Liver (tissue), 9 donors: ENCODE measurements around the gene RNF220. TPM values are rescaled to one million over a fixed set of nuclear protein-coding genes. Genes with fewer than 3 reads are reported as not detected.

ENCODE experiments used
- DNase-seq: peaks from one replicate; pipeline ENCODE4 v3.0.0-alpha.2; 2017; ENCODE audit warnings: low spot score
- H3K27ac ChIP-seq, 2 donors: one replicate each; pipeline ENCODE4 v1.7.0; 2013; ENCODE audit warnings: inconsistent platforms in 2 of 2, low read length in 2 of 2, control low read depth in 1 of 2, low read depth in 1 of 2, mild to moderate bottlenecking in 1 of 2
- H3K27me3 ChIP-seq, 4 donors: one replicate each; pipeline versions ENCODE4 v1.6.1 to v1.7.0; 2013; ENCODE audit warnings: low read length in 3 of 4, inconsistent platforms in 1 of 4, mild to moderate bottlenecking in 1 of 4, moderate library complexity in 1 of 4; ENCODE audit not compliant: control insufficient read depth in 4 of 4, insufficient read depth in 4 of 4
- H3K36me3 ChIP-seq, 4 donors: one replicate each; pipeline versions ENCODE4 v1.6.1 to v1.7.0; 2013; ENCODE audit warnings: low read length in 3 of 4, mild to moderate bottlenecking in 3 of 4, low read depth in 1 of 4, moderate library complexity in 1 of 4; ENCODE audit not compliant: control insufficient read depth in 4 of 4, insufficient read depth in 3 of 4
- H3K4me1 ChIP-seq, 4 donors: one replicate each; pipeline versions ENCODE4 v1.6.1 to v1.7.0; 2013; ENCODE audit warnings: low read length in 3 of 4, mild to moderate bottlenecking in 3 of 4, moderate library complexity in 1 of 4; ENCODE audit not compliant: control insufficient read depth in 4 of 4, insufficient read depth in 4 of 4
- H3K4me3 ChIP-seq, 3 donors: one replicate each; pipeline versions ENCODE4 v1.6.1 to v1.7.0; 2013; ENCODE audit warnings: low read length in 3 of 3, control low read depth in 1 of 3, low read depth in 1 of 3, mild to moderate bottlenecking in 1 of 3
- H3K9ac ChIP-seq, 2 donors: one replicate each; pipeline ENCODE4 v1.7.0; 2013; ENCODE audit warnings: low read length in 2 of 2, mild to moderate bottlenecking in 2 of 2, moderate library complexity in 2 of 2, control low read depth in 1 of 2, low read depth in 1 of 2
- H3K9me3 ChIP-seq, 4 donors: one replicate each; pipeline versions ENCODE4 v1.6.1 to v1.7.0; 2013; ENCODE audit warnings: low read length in 3 of 4; ENCODE audit not compliant: control insufficient read depth in 4 of 4
- EGR1 ChIP-seq, 2 donors: IDR thresholded peaks; 2 replicates each; pipeline ENCODE4 v1.6.1; 2016 to 2018; ENCODE audit warnings: antibody characterized with exemption in 2 of 2, low read depth in 2 of 2
- FOXA1 ChIP-seq: IDR thresholded peaks from 2 replicates; pipeline ENCODE4 v1.6.1; 2016; ENCODE audit warnings: antibody characterized with exemption
- FOXA2 ChIP-seq: IDR thresholded peaks from 2 replicates; pipeline ENCODE4 v1.6.1; 2016; ENCODE audit warnings: antibody characterized with exemption
- GABPA ChIP-seq, 2 donors: IDR thresholded peaks in 1 of 2; conservative IDR thresholded peaks in 1 of 2; 2 replicates each; pipeline ENCODE4 v1.6.1; 2016; ENCODE audit warnings: antibody characterized with exemption in 2 of 2, mild to moderate bottlenecking in 1 of 2, moderate library complexity in 1 of 2
- HNF4A ChIP-seq, 2 donors: conservative IDR thresholded peaks; 2 replicates each; pipeline ENCODE4 v1.6.1; 2016; ENCODE audit warnings: antibody characterized with exemption in 2 of 2, mild to moderate bottlenecking in 2 of 2
- HNF4G ChIP-seq: IDR thresholded peaks from 2 replicates; pipeline ENCODE4 v1.6.1; 2016; ENCODE audit warnings: antibody characterized with exemption
- JUND ChIP-seq, 2 donors: IDR thresholded peaks; 2 replicates each; pipeline ENCODE4 v1.6.1; 2016; ENCODE audit warnings: antibody characterized with exemption in 2 of 2
- NR2F2 ChIP-seq: IDR thresholded peaks from 2 replicates; pipeline ENCODE4 v1.6.1; 2016; ENCODE audit warnings: antibody characterized with exemption
- RAD21 ChIP-seq, 2 donors: IDR thresholded peaks; 2 replicates each; pipeline ENCODE4 v1.6.1; 2016; ENCODE audit warnings: antibody characterized with exemption in 2 of 2, mild to moderate bottlenecking in 2 of 2
- RXRA ChIP-seq, 2 donors: IDR thresholded peaks; 2 replicates each; pipeline ENCODE4 v1.6.1; 2017 to 2018; ENCODE audit warnings: antibody characterized with exemption in 2 of 2, mild to moderate bottlenecking in 1 of 2
- SP1 ChIP-seq: IDR thresholded peaks from 2 replicates; pipeline ENCODE4 v1.6.1; 2018; ENCODE audit warnings: antibody characterized with exemption, mild to moderate bottlenecking
- TAF1 ChIP-seq: conservative IDR thresholded peaks from 2 replicates; pipeline ENCODE4 v1.6.1; 2016; ENCODE audit warnings: antibody characterized with exemption, mild to moderate bottlenecking
- YY1 ChIP-seq: IDR thresholded peaks from 2 replicates; pipeline ENCODE4 v1.6.1; 2016; ENCODE audit warnings: antibody characterized with exemption, mild to moderate bottlenecking
- WGBS: extraction: QIAGEN DNeasy Blood & Tissue Kit; methylation state at CpG from one replicate; pipeline ENCODE4 v1.1.7; 2013; 5-methylcytosine and 5-hydroxymethylcytosine counted together
- polyA plus RNA-seq, 2 donors: library from polyadenylated mRNA; stranded (reverse) in 1 of 2; unstranded in 1 of 2; fragments of 200-250 nt in 1 of 2; fragments of >200 nt in 1 of 2; fragmentation: Nextera tagmentation in 1 of 2; extraction: Ambion mirVana in 1 of 2; gene quantifications; one replicate each; pipeline versions ENCODE4 v1.2.1 to v1.2.3, GENCODE V29; 2013 to 2015
- total RNA-seq, 2 donors: library from RNA; depleted of rRNA; stranded (reverse); fragments of >200 nt; gene quantifications; one replicate each; pipeline ENCODE4 v1.2.3, GENCODE V29; 2014
- TF ChIP-seq, protein P1 (sequence below): IDR thresholded peaks from 2 replicates; pipeline ENCODE4 v1.6.1; 2016; ENCODE audit warnings: antibody characterized with exemption, mild to moderate bottlenecking
- TF ChIP-seq, protein P2 (sequence below): IDR thresholded peaks from 2 replicates; pipeline ENCODE4 v1.6.1; 2016; ENCODE audit warnings: antibody characterized with exemption
- TF ChIP-seq, protein P3 (sequence below): fragments of 150-350 bp; IDR thresholded peaks from 2 replicates; pipeline ENCODE4 v1.5.1; 2017; ENCODE audit warnings: improper control_type of control experiment, low read depth, low read length; ENCODE audit not compliant: missing input control
- TF ChIP-seq, protein P4 (sequence below): IDR thresholded peaks from 2 replicates; pipeline ENCODE4 v1.6.1; 2016; ENCODE audit warnings: antibody characterized with exemption
- TF ChIP-seq, protein P5 (sequence below): IDR thresholded peaks from 2 replicates; pipeline ENCODE4 v1.6.1; 2016; ENCODE audit warnings: antibody characterized with exemption
- donor health status: healthy.
- donor health status: healthy.
- donor health status: healthy.
- donor health status: healthy.
- donor health status: healthy.

Gene RNF220
- total and polyA plus RNA-seq, 4 donors, result 18.2 to 35.8 (median 26.1) TPM

DNA sequence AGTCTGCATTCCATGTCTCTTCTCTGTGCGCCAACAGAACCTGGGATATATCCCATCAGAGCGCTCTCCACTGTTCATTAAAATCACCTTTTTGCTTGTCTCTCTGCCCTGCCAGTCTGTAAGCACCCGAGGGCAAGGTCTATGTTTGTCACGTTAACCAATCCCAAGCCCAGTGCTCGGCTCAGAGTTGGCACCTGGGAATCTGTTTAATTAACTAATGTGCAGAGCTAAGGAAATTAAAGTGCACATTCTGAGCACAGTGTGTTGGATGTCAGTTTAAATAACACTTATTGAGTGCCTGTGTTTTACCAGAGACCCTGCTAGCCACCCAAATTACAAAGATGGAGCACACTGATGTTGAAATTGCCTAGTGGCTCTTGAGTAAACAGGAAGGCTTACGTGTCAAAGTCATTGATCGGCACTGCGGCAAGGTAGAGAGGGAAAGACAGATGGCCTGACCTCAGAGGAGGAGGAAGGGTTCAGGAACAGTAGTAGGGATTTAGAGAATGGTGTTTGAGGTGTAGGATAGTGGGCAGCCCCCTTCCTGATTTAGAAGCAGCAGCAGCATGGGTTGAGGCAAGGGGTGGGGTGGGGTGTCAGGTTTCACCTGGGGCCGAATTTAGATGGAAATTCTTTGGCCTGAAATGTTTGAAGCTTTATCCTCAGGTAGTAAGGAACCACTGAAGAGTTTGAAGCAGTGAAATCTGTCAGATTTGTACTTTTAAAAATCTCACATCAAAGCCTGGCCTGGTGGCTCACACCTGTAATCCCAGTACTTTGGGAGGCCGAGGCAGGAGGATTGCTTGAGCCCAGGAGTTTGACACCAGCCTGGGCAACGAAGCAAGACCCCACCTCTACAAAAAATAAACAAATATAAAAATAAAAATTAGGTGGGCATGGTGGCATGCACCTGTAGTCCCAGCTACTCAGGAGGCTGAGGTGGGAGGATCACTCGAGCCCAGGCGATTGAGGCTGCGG, 277.1 kb downstream of the RNF220 start:
- TF ChIP-seq TAF1 (peak; percentile 72), HNF4A (conservative IDR thresholded peaks at IDR 0.05) (peak; percentile 98 to 99), YY1 (peak; percentile 95), RAD21 (IDR thresholded peaks at IDR 0.05) (peak; percentile 31 to 32), SP1 (peak; percentile 94), EGR1 (IDR thresholded peaks at IDR 0.05; ENCODE audit: low read depth in 2 of 2) (peak in 1 of 2 donors; percentile 63), NR2F2 (peak; percentile 58), FOXA2 (peak; percentile 99), GABPA (IDR thresholded peaks at IDR 0.05 in 1 of 2, conservative IDR thresholded peaks at IDR 0.05 in 1 of 2) (peak in 1 of 2 donors; percentile 60), HNF4G (peak; percentile 90), JUND (IDR thresholded peaks at IDR 0.05) (peak; percentile 31 to 68), FOXA1 (peak; percentile 99), RXRA (IDR thresholded peaks at IDR 0.05) (peak; percentile 82 to 84)
- TF ChIP-seq, protein P1, sequence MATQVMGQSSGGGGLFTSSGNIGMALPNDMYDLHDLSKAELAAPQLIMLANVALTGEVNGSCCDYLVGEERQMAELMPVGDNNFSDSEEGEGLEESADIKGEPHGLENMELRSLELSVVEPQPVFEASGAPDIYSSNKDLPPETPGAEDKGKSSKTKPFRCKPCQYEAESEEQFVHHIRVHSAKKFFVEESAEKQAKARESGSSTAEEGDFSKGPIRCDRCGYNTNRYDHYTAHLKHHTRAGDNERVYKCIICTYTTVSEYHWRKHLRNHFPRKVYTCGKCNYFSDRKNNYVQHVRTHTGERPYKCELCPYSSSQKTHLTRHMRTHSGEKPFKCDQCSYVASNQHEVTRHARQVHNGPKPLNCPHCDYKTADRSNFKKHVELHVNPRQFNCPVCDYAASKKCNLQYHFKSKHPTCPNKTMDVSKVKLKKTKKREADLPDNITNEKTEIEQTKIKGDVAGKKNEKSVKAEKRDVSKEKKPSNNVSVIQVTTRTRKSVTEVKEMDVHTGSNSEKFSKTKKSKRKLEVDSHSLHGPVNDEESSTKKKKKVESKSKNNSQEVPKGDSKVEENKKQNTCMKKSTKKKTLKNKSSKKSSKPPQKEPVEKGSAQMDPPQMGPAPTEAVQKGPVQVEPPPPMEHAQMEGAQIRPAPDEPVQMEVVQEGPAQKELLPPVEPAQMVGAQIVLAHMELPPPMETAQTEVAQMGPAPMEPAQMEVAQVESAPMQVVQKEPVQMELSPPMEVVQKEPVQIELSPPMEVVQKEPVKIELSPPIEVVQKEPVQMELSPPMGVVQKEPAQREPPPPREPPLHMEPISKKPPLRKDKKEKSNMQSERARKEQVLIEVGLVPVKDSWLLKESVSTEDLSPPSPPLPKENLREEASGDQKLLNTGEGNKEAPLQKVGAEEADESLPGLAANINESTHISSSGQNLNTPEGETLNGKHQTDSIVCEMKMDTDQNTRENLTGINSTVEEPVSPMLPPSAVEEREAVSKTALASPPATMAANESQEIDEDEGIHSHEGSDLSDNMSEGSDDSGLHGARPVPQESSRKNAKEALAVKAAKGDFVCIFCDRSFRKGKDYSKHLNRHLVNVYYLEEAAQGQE, result peak; percentile 87
- TF ChIP-seq, protein P2, sequence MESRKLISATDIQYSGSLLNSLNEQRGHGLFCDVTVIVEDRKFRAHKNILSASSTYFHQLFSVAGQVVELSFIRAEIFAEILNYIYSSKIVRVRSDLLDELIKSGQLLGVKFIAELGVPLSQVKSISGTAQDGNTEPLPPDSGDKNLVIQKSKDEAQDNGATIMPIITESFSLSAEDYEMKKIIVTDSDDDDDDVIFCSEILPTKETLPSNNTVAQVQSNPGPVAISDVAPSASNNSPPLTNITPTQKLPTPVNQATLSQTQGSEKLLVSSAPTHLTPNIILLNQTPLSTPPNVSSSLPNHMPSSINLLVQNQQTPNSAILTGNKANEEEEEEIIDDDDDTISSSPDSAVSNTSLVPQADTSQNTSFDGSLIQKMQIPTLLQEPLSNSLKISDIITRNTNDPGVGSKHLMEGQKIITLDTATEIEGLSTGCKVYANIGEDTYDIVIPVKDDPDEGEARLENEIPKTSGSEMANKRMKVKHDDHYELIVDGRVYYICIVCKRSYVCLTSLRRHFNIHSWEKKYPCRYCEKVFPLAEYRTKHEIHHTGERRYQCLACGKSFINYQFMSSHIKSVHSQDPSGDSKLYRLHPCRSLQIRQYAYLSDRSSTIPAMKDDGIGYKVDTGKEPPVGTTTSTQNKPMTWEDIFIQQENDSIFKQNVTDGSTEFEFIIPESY, result peak; percentile 87
- TF ChIP-seq, protein P3, sequence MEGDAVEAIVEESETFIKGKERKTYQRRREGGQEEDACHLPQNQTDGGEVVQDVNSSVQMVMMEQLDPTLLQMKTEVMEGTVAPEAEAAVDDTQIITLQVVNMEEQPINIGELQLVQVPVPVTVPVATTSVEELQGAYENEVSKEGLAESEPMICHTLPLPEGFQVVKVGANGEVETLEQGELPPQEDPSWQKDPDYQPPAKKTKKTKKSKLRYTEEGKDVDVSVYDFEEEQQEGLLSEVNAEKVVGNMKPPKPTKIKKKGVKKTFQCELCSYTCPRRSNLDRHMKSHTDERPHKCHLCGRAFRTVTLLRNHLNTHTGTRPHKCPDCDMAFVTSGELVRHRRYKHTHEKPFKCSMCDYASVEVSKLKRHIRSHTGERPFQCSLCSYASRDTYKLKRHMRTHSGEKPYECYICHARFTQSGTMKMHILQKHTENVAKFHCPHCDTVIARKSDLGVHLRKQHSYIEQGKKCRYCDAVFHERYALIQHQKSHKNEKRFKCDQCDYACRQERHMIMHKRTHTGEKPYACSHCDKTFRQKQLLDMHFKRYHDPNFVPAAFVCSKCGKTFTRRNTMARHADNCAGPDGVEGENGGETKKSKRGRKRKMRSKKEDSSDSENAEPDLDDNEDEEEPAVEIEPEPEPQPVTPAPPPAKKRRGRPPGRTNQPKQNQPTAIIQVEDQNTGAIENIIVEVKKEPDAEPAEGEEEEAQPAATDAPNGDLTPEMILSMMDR, result no peak
- TF ChIP-seq, protein P4, sequence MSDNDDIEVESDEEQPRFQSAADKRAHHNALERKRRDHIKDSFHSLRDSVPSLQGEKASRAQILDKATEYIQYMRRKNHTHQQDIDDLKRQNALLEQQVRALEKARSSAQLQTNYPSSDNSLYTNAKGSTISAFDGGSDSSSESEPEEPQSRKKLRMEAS, result peak; percentile 89
- TF ChIP-seq, protein P5, sequence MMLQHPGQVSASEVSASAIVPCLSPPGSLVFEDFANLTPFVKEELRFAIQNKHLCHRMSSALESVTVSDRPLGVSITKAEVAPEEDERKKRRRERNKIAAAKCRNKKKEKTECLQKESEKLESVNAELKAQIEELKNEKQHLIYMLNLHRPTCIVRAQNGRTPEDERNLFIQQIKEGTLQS, result peak; percentile 61
- peak overlapping the region in 1 of 2 donors; percentile 73 for H3K9ac ChIP-seq
- H3K27me3 ChIP-seq, result no peaks in the 10 kb centered on the region
- 53% methylated on average over 14 of the region's 14 CpGs for WGBS
- peak overlapping the region; percentile 83 to 99 for H3K27ac ChIP-seq
- DNase-seq, result no peak
- peak overlapping the region in 2 of 3 donors; percentile 7 to 21 for H3K4me3 ChIP-seq
- peaks cover 8 to 46% (median 30%) of the 10 kb centered on the region in 4 donors for H3K4me1 ChIP-seq
- no peaks in the 10 kb centered on the region for H3K36me3 ChIP-seq
- H3K9me3 ChIP-seq, result no peaks in the 10 kb centered on the region
